ENCODE data around the gene ST6GALNAC5.

The ST6GALNAC5 gene

DNA sequence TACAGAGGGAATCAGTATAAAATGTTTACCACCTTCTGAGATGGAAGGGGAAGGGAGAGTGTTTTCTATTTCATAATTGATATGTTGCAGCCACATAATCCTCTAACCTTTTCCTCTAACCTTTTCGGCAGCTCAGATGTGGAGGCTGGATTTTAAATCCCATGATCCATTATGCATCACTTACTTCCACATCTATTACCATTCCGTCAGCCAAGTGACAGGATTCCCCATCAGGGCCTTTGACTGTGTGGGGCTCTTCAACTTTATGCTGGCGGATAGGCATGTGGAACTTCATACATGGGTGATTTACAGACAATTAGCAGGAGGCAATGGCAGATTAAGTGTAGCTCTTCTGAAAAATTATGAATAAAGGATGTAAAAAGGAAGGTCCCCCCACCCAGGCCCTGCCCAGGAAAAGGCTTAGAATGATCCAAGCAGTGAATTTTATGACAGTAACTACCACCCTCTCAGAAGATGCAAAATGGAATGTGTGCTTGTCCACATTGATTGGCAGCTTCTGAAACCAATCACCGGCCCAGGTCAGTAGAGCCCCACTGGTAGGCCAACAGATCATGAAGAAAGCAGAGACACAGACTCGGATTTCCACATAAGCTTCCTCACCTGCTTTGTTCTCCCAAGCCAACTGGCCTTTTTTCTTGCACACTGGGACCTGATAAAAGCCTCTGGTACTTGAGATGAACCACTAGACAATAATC is 147.0 kb downstream of the ST6GALNAC5 start:
- H3K4me3 ChIP-seq: no peak overlapping the region
- intact Hi-C loops (cut with DNase I; ENCODE audit: low total_unique reads): no loop called here
- no peak overlapping the region for H3K27ac ChIP-seq
- no peaks in the 10 kb centered on the region for H3K27me3 ChIP-seq
- no peaks in the 10 kb centered on the region for H3K36me3 ChIP-seq
- no peaks in the 10 kb centered on the region for H3K4me1 ChIP-seq
- TF ChIP-seq, protein P1, sequence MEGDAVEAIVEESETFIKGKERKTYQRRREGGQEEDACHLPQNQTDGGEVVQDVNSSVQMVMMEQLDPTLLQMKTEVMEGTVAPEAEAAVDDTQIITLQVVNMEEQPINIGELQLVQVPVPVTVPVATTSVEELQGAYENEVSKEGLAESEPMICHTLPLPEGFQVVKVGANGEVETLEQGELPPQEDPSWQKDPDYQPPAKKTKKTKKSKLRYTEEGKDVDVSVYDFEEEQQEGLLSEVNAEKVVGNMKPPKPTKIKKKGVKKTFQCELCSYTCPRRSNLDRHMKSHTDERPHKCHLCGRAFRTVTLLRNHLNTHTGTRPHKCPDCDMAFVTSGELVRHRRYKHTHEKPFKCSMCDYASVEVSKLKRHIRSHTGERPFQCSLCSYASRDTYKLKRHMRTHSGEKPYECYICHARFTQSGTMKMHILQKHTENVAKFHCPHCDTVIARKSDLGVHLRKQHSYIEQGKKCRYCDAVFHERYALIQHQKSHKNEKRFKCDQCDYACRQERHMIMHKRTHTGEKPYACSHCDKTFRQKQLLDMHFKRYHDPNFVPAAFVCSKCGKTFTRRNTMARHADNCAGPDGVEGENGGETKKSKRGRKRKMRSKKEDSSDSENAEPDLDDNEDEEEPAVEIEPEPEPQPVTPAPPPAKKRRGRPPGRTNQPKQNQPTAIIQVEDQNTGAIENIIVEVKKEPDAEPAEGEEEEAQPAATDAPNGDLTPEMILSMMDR (IDR thresholded peaks at IDR 0.05): no peak
- H3K9me3 ChIP-seq: no peaks in the 10 kb centered on the region
- no peak for DNase-seq

DNA sequence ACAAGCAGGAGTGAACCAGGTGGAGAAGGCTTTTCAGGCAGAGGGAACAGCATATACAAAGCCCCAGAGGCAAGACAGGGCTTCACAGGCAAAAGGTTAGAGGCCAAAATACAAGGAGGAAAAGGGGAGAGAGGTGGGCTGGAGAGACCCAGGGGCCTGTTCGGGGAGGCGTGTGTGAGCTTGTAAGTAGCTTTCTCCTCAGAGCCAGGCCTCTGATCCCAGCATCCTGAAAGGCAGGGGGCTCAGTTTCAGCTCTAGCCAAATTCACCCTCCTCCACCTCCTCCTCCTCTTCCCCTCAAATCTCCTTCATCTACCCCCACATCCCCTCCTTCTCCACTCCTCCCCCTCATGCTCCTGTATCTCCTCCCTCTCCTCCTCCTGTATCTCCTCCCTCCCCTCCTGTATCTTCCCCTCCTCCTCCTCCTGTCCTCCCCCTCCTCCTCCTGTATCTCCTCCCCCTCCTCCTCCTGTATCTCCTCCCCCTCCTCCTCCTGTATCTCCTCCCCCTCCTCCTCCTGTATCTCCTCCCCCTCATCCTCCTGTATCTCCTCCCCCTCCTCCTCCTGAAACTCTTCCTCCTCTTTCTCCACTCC is 148.6 kb downstream of the ST6GALNAC5 start:
- intact Hi-C loops (cut with DNase I; ENCODE audit: low total_unique reads): no loop called here
- H3K4me1 ChIP-seq: no peaks in the 10 kb centered on the region
- H3K36me3 ChIP-seq: no peaks in the 10 kb centered on the region
- H3K9me3 ChIP-seq: no peaks in the 10 kb centered on the region
- no peak overlapping the region for H3K4me3 ChIP-seq
- no peaks in the 10 kb centered on the region for H3K27me3 ChIP-seq
- H3K27ac ChIP-seq: no peak overlapping the region
- TF ChIP-seq, protein P1 (IDR thresholded peaks at IDR 0.05): no peak
- no peak for DNase-seq

DNA sequence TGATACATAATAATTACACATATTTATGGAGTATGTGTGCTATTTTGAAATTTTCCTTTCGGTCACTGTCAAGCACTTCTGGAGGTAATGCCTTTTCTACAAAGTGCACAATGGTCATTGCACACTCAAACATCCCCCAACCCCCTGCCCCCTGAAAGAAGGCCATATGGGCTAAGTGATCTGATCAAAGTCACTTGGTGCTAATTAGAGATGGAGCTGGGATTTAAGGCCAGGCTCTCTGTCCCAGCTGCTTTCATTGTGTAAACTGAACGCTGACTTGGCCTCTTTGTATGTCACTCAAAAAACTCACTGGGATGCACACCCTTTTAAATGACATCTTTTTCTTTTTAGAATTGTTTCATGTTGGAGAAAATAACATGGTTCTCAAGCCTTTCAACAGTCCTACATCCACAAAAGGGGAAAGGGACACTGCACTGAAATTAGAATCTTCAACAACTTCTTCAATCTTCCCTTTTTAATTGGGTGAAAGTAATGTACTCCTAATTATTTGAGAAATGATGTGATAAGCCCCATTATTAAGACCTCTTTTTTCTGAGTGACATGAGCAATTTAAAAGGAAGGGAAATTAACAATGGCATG is 149.2 kb downstream of the ST6GALNAC5 start:
- TF ChIP-seq, protein P1 (IDR thresholded peaks at IDR 0.05): no peak
- H3K36me3 ChIP-seq: no peaks in the 10 kb centered on the region
- DNase-seq: no peak
- H3K9me3 ChIP-seq: no peaks in the 10 kb centered on the region
- H3K27me3 ChIP-seq: no peaks in the 10 kb centered on the region
- intact Hi-C loops (cut with DNase I; ENCODE audit: low total_unique reads): no loop called here
- no peak overlapping the region for H3K27ac ChIP-seq
- no peaks in the 10 kb centered on the region for H3K4me1 ChIP-seq
- H3K4me3 ChIP-seq: no peak overlapping the region

DNA sequence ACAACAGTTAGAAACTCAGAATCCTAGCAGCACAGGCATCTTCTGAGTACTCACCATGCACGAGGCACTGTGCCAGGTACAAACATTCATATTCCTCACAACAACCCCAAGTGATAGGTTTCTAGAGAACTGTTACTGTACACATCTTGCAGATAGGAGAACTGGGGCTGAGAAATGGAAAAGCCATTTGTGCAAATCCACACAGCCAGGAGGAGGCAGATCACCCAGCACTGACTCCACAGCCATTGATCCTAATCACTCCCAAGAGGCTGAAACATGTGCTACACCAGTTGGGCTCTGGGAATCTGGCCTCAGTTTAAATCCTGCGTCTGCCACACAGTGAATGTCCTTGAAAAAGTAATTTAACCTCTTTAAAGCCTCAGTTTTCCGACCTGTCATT is 151.0 kb downstream of the ST6GALNAC5 start:
- DNase-seq: no peak
- TF ChIP-seq, protein P1 (IDR thresholded peaks at IDR 0.05): no peak
- no peaks in the 10 kb centered on the region for H3K36me3 ChIP-seq

DNA sequence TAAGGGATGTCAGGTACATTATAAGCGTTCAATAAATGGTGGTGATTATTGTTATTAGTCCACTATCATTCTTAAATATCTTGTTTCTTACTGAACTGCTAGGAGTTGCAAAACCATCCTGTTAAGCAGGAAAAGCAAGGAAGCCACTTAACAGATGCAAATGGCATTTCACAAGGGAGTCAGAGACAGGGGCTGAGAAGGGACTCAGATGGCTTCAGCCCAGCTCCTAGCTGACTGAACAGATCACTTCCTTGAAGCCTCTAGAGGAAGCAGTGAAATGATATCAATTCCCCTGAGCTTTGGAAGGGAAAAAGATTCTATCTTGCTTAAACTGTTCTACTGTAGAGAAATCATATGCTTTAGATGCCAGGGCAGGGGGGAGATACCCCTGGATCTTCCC is 151.5 kb downstream of the ST6GALNAC5 start:
- Histone ChIP-seq H3K4me1 (no peaks in the 10 kb centered on the region), H3K4me3 (no peak overlapping the region), H3K36me3 (no peaks in the 10 kb centered on the region), H3K27me3 (no peaks in the 10 kb centered on the region), H3K27ac (no peak overlapping the region), H3K9me3 (no peaks in the 10 kb centered on the region)
- TF ChIP-seq, protein P1 (IDR thresholded peaks at IDR 0.05): no peak
- intact Hi-C loops (cut with DNase I; ENCODE audit: low total_unique reads): no loop called here
- DNase-seq: no peak

More for the DNA sequence above, 151.0 kb downstream of the ST6GALNAC5 start:
- intact Hi-C loops (cut with DNase I; ENCODE audit: low total_unique reads): no loop called here
- Histone ChIP-seq H3K4me3 (no peak overlapping the region), H3K9me3 (no peaks in the 10 kb centered on the region), H3K27ac (no peak overlapping the region), H3K4me1 (no peaks in the 10 kb centered on the region), H3K27me3 (no peaks in the 10 kb centered on the region)

All from tibial artery (tissue), 4 donors.